Stimulated activated CD4-positive, alpha-beta T cell treated with anti-CD3 and anti-CD28 coated beads, Interleukin-15, amount 100 ng/mL, for 24 hours (primary cell): ENCODE data around the gene RELN.

Source experiments
- DNase-seq: peaks from one replicate; pipeline ENCODE4 v3.0.0-alpha.2; 2020

The RELN gene

GRCh38 chr7:103989785-103990767 lies 618 bp upstream of the RELN start:
- DNase-seq, result peak; percentile 24

GRCh38 chr7:103988468-103989199 lies 824 bp downstream of the RELN start:
- no peak for DNase-seq

- DNase-seq, result no peak
Observed at GRCh38 chr7:103987451-103987850, 2.0 kb downstream of the RELN start.

- no peak for DNase-seq
Observed at GRCh38 chr7:103985565-103986126, 3.8 kb downstream of the RELN start.

GRCh38 chr7:103984050-103984449 lies 5.4 kb downstream of the RELN start:
- DNase-seq, result no peak

GRCh38 chr7:103983201-103983977 lies 6.1 kb downstream of the RELN start:
- no peak for DNase-seq

GRCh38 chr7:103981003-103981423 lies 8.4 kb downstream of the RELN start:
- no peak for DNase-seq

- no peak for DNase-seq
Observed at GRCh38 chr7:103972779-103973434, 16.6 kb downstream of the RELN start.

GRCh38 chr7:103967401-103967800 lies 22.1 kb downstream of the RELN start:
- DNase-seq, result no peak

GRCh38 chr7:103966593-103967277 lies 22.7 kb downstream of the RELN start:
- DNase-seq, result no peak

GRCh38 chr7:103964269-103964668 lies 25.2 kb downstream of the RELN start:
- no peak for DNase-seq

- no peak for DNase-seq
Observed at GRCh38 chr7:103962070-103962469, 27.4 kb downstream of the RELN start.

- DNase-seq, result no peak
Observed at GRCh38 chr7:103958284-103958818, 31.1 kb downstream of the RELN start.

GRCh38 chr7:103955985-103956384 lies 33.5 kb downstream of the RELN start:
- DNase-seq, result no peak

- DNase-seq, result no peak
Observed at GRCh38 chr7:103952408-103952807, 37.0 kb downstream of the RELN start.

GRCh38 chr7:103951311-103951710 lies 38.1 kb downstream of the RELN start:
- no peak for DNase-seq

- no peak for DNase-seq
Observed at GRCh38 chr7:103949374-103949773, 40.1 kb downstream of the RELN start.

GRCh38 chr7:103947026-103947655 lies 42.3 kb downstream of the RELN start:
- no peak for DNase-seq

- DNase-seq, result no peak
Observed at GRCh38 chr7:103944230-103944900, 45.1 kb downstream of the RELN start.

GRCh38 chr7:103941976-103942375 lies 47.5 kb downstream of the RELN start:
- DNase-seq, result no peak
